Neural cell (in vitro differentiated cells): Measurements from ENCODE around the gene DISP1. TPM values are rescaled to one million over a fixed set of nuclear protein-coding genes. Genes with fewer than 3 reads are reported as not detected.

Experiments
- H2AFZ ChIP-seq: fragments of 200-600, 300-800 bp; sonication (generic), shearing (Covaris generic); 2 replicates; pipeline ENCODE4 v1.6.0; 2014; ENCODE audit warnings: low read depth, mild to moderate bottlenecking, antibody characterized with exemption, low read length, moderate library complexity
- H3F3A ChIP-seq: fragments of 200-600 bp; shearing (Covaris generic); 2 replicates; pipeline ENCODE4 v1.6.1; 2016; ENCODE audit warnings: mild to moderate bottlenecking, moderate library complexity, mixed read lengths, antibody characterized with exemption, low read length; ENCODE audit not compliant: insufficient read depth, poor library complexity, severe bottlenecking
- H3K27ac ChIP-seq: fragments of 200-600, 300-800 bp; sonication (generic), shearing (Covaris generic); 2 replicates; pipeline ENCODE4 v1.5.1; 2014; ENCODE audit warnings: mild to moderate bottlenecking, low read length, moderate library complexity
- H3K27me3 ChIP-seq: fragments of 300-800, 200-600 bp; sonication (generic), shearing (Covaris generic); 2 replicates; pipeline ENCODE4 v1.6.0; 2014; ENCODE audit warnings: mild to moderate bottlenecking, low read depth, low read length, moderate library complexity; ENCODE audit not compliant: insufficient read depth
- H3K36me3 ChIP-seq: fragments of 300-800, 200-600 bp; sonication (generic), shearing (Covaris generic); 2 replicates; pipeline ENCODE4 v1.5.1; 2014; ENCODE audit warnings: mild to moderate bottlenecking, antibody characterized with exemption, low read length, moderate library complexity; ENCODE audit not compliant: insufficient read depth
- H3K4me2 ChIP-seq: fragments of 300-800, 200-600 bp; sonication (generic), shearing (Covaris generic); 2 replicates; pipeline ENCODE4 v1.6.0; 2014; ENCODE audit warnings: mild to moderate bottlenecking, low read length
- H3K4me3 ChIP-seq: fragments of 300-800, 200-600 bp; sonication (generic), shearing (Covaris generic); 2 replicates; pipeline ENCODE4 v1.5.1; 2014; ENCODE audit warnings: mild to moderate bottlenecking, low read length, moderate library complexity
- H3K79me2 ChIP-seq: fragments of 200-600 bp; shearing (Covaris generic); replicated peaks from 2 replicates; pipeline ENCODE4 v1.6.0; 2014; ENCODE audit warnings: mild to moderate bottlenecking, low read length, moderate library complexity; ENCODE audit not compliant: insufficient read depth
- H3K9ac ChIP-seq: fragments of 300-800, 200-600 bp; sonication (generic), shearing (Covaris generic); 2 replicates; pipeline ENCODE4 v1.6.1; 2016; ENCODE audit warnings: mild to moderate bottlenecking, low read length, mixed read lengths
- H3K9me2 ChIP-seq: fragments of 200-600 bp; shearing (Covaris generic); 2 replicates; pipeline ENCODE4 v1.6.1; 2016; ENCODE audit warnings: mild to moderate bottlenecking, low read length, mixed read lengths; ENCODE audit not compliant: insufficient read depth
- H3K9me3 ChIP-seq: fragments of 200-600, 300-800 bp; sonication (generic), shearing (Covaris generic); 2 replicates; pipeline ENCODE4 v1.6.1; 2016; ENCODE audit warnings: mild to moderate bottlenecking, mixed run types, low read length, moderate library complexity, mixed read lengths
- H4K20me1 ChIP-seq: fragments of 200-600 bp; shearing (Covaris generic); 2 replicates; pipeline ENCODE4 v1.6.1; 2016; ENCODE audit warnings: mild to moderate bottlenecking, mixed run types; ENCODE audit not compliant: insufficient read depth
- CTCF ChIP-seq: fragments of 450-650 bp; IDR thresholded peaks from 2 replicates; pipeline ENCODE4 v1.5.1; 2014; ENCODE audit warnings: antibody characterized with exemption, mild to moderate bottlenecking, moderate library complexity; ENCODE audit not compliant: poor library complexity, severe bottlenecking
- EP300 ChIP-seq: fragments of 450-650 bp; conservative IDR thresholded peaks from 2 replicates; pipeline ENCODE4 v1.6.1; 2014; ENCODE audit warnings: antibody characterized with exemption, mild to moderate bottlenecking, moderate library complexity; ENCODE audit not compliant: poor library complexity, severe bottlenecking
- EZH2 ChIP-seq: fragments of 200-600, 300-800 bp; shearing (Covaris generic), sonication (generic); IDR thresholded peaks from 2 replicates; pipeline ENCODE4 v1.6.1; 2014; ENCODE audit warnings: antibody characterized with exemption, low read length, borderline replicate concordance, mild to moderate bottlenecking; ENCODE audit not compliant: insufficient read depth, poor library complexity, severe bottlenecking
- MXI1 ChIP-seq: fragments of 450-650 bp; conservative IDR thresholded peaks from 2 replicates; pipeline ENCODE4 v1.6.1; 2014; ENCODE audit warnings: antibody characterized with exemption, mild to moderate bottlenecking; ENCODE audit not compliant: poor library complexity, severe bottlenecking
- POLR2AphosphoS5 ChIP-seq: IDR thresholded peaks from 2 replicates; pipeline ENCODE4 v1.6.1; 2012
- RAD21 ChIP-seq: fragments of 450-650 bp; conservative IDR thresholded peaks from 2 replicates; pipeline ENCODE4 v1.6.1; 2014; ENCODE audit warnings: antibody characterized with exemption, mild to moderate bottlenecking, moderate library complexity
- REST ChIP-seq: IDR thresholded peaks from 2 replicates; pipeline ENCODE4 v1.6.1; 2012; ENCODE audit warnings: borderline replicate concordance
- SMC3 ChIP-seq: fragments of 450-650 bp; conservative IDR thresholded peaks from 2 replicates; pipeline ENCODE4 v1.6.1; 2014; ENCODE audit warnings: antibody characterized with exemption, mild to moderate bottlenecking, moderate library complexity; ENCODE audit not compliant: poor library complexity
- TAF1 ChIP-seq: IDR thresholded peaks from 2 replicates; pipeline ENCODE4 v1.6.1; 2012; ENCODE audit warnings: low read depth
- polyA plus RNA-seq: library from polyadenylated mRNA; depleted of rRNA; stranded (reverse); fragments of >200 nt; gene quantifications from 2 replicates; pipeline ENCODE4 v1.2.3, GENCODE V29; 2014

The DISP1 gene
- polyA plus RNA-seq, 1 donor from 2014 or later, result 3.9 TPM

- H3K4me3 ChIP-seq, result peak overlapping the region; percentile 91
- H3K27ac ChIP-seq, result peak overlapping the region; percentile 79
- TF ChIP-seq MXI1 (no peak), EZH2 (no peak), SMC3 (peak; percentile 52), EP300 (no peak), CTCF (peak; percentile 35), TAF1 (no peak), RAD21 (no peak), REST (no peak), POLR2AphosphoS5 (no peak)
Measured at GRCh38 chr1:222813866-222814535, 838 bp upstream of the DISP1 start.

GRCh38 chr1:222815440-222815765 is 564 bp downstream of the DISP1 start:
- H3K79me2 ChIP-seq, result peaks cover 35% of the 10 kb centered on the region
- H3K27me3 ChIP-seq, result no peaks in the 10 kb centered on the region
- H3K36me3 ChIP-seq, result no peaks in the 10 kb centered on the region
- peak overlapping the region; percentile 80 for H3K9ac ChIP-seq
- no peaks in the 10 kb centered on the region for H3K9me3 ChIP-seq
- H3K27ac ChIP-seq, result peak overlapping the region; percentile 79
- peak overlapping the region; percentile 22 for H3K4me2 ChIP-seq
- H3K4me3 ChIP-seq, result peak overlapping the region; percentile 91
- H4K20me1 ChIP-seq, result no peaks in the 10 kb centered on the region
- peak; percentile 46 for TF ChIP-seq MXI1
- peak; percentile 3 for TF ChIP-seq REST
- TF ChIP-seq SMC3, result no peak
- TF ChIP-seq RAD21, result no peak
- no peaks in the 10 kb centered on the region for H3K9me2 ChIP-seq
- no peak overlapping the region for H2AFZ ChIP-seq
- H3F3A ChIP-seq, result no peaks in the 10 kb centered on the region

More at GRCh38 chr1:222813866-222814535, 838 bp upstream of the DISP1 start:
- peak overlapping the region; percentile 94 for H2AFZ ChIP-seq
- H3K27me3 ChIP-seq, result no peaks in the 10 kb centered on the region
- no peaks in the 10 kb centered on the region for H3K36me3 ChIP-seq
- H3K9ac ChIP-seq, result peak overlapping the region; percentile 80
- no peaks in the 10 kb centered on the region for H3K9me2 ChIP-seq
- H3K4me2 ChIP-seq, result peak overlapping the region; percentile 71
- no peaks in the 10 kb centered on the region for H3F3A ChIP-seq
- H4K20me1 ChIP-seq, result no peaks in the 10 kb centered on the region
- H3K9me3 ChIP-seq, result no peaks in the 10 kb centered on the region
- peaks cover 25% of the 10 kb centered on the region for H3K79me2 ChIP-seq
